ENCODE results near the gene PAK2.

GRCh38 chr3:196706327-196706726 lies 33.3 kb upstream of the PAK2 start:
- TF ChIP-seq CTCF (IDR thresholded peaks at IDR 0.05) (no peak), POLR2A (IDR thresholded peaks at IDR 0.05) (no peak)
